HEK293T (cell line): Measurements from ENCODE around the gene WHAMM.

Source experiments
- CTCF ChIA-PET: fragments of 350-600 bp; formaldehyde crosslinking; extraction: SDS; loops from one replicate; lab custom pipeline; 2021; ENCODE audit warnings: antibody characterized with exemption, inconsistent platforms; lab: Yijun Ruan, JAX
- POLR2A ChIA-PET: fragments of 350-600 bp; formaldehyde crosslinking; extraction: SDS; loops from one replicate; lab custom pipeline; 2020; ENCODE audit warnings: antibody characterized with exemption, inconsistent platforms; lab: Yijun Ruan, JAX
- DNase-seq: peaks from one replicate; pipeline ENCODE4 v3.0.0; 2012; ENCODE audit warnings: mixed read lengths; ENCODE audit errors: extremely low spot score
- ARNT ChIP-seq: fragments of 450-650 bp; IDR thresholded peaks from 2 replicates; pipeline ENCODE4 v1.6.1; 2017; ENCODE audit warnings: mild to moderate bottlenecking
- BHLHE40 ChIP-seq: fragments of 450-650 bp; IDR thresholded peaks from 2 replicates; pipeline ENCODE4 v1.6.1; 2016; ENCODE audit warnings: mild to moderate bottlenecking, moderate library complexity, borderline replicate concordance
- CTBP1 ChIP-seq: fragments of 450-650 bp; IDR thresholded peaks from 2 replicates; pipeline ENCODE4 v1.6.1; 2016; ENCODE audit warnings: borderline replicate concordance
- ELF4 ChIP-seq: fragments of 450-650 bp; IDR thresholded peaks from 2 replicates; pipeline ENCODE4 v1.6.1; 2017; ENCODE audit warnings: antibody characterized with exemption
- FOXA1 ChIP-seq: fragments of 450-650 bp; IDR thresholded peaks from 2 replicates; pipeline ENCODE4 v1.6.1; 2016; ENCODE audit warnings: mild to moderate bottlenecking
- FOXK2 ChIP-seq: fragments of 450-650 bp; IDR thresholded peaks from 2 replicates; pipeline ENCODE4 v1.6.1; 2016; ENCODE audit warnings: mild to moderate bottlenecking
- FOXM1 ChIP-seq: fragments of 450-650 bp; IDR thresholded peaks from 2 replicates; pipeline ENCODE4 v1.6.1; 2017; ENCODE audit warnings: mild to moderate bottlenecking, borderline replicate concordance
- HDGF ChIP-seq: fragments of 450-650 bp; IDR thresholded peaks from 2 replicates; pipeline ENCODE4 v1.6.1; 2017; ENCODE audit warnings: antibody characterized with exemption, borderline replicate concordance
- L3MBTL2 ChIP-seq: fragments of 450-650 bp; conservative IDR thresholded peaks from 2 replicates; pipeline ENCODE4 v1.6.1; 2016; ENCODE audit warnings: mild to moderate bottlenecking
- LEF1 ChIP-seq: fragments of 450-650 bp; IDR thresholded peaks from 2 replicates; pipeline ENCODE4 v1.6.1; 2017; ENCODE audit warnings: mild to moderate bottlenecking, borderline replicate concordance
- NFRKB ChIP-seq: fragments of 450-650 bp; IDR thresholded peaks from 2 replicates; pipeline ENCODE4 v1.6.1; 2016; ENCODE audit warnings: mild to moderate bottlenecking, moderate library complexity
- PKNOX1 ChIP-seq: fragments of 450-650 bp; IDR thresholded peaks from 2 replicates; pipeline ENCODE4 v1.6.1; 2016
- SP1 ChIP-seq: fragments of 450-650 bp; IDR thresholded peaks from 2 replicates; pipeline ENCODE4 v1.6.1; 2017
- SUZ12 ChIP-seq: fragments of 450-650 bp; IDR thresholded peaks from 2 replicates; pipeline ENCODE4 v1.6.1; 2016; ENCODE audit warnings: mild to moderate bottlenecking
- TARDBP ChIP-seq: fragments of 450-650 bp; IDR thresholded peaks from 2 replicates; pipeline ENCODE4 v1.6.1; 2016
- ZNF384 ChIP-seq: fragments of 450-650 bp; IDR thresholded peaks from 2 replicates; pipeline ENCODE4 v1.6.1; 2016

Gene WHAMM

GRCh38 chr15:82851981-82852511, 42.6 kb downstream of the WHAMM start:
- CTCF ChIA-PET = no interaction called here
- POLR2A ChIA-PET = interaction anchor here (0.8 to 0.9 kb wide), 2 partner anchors 38 to 109 kb away, joined by 3 read pairs; no protein-coding TSS in a partner anchor
- TF ChIP-seq SUZ12 (no peak), FOXM1 (no peak), HDGF (no peak), CTBP1 (no peak), ARNT (no peak), LEF1 (no peak), TARDBP (no peak), NFRKB (no peak), SP1 (no peak), ELF4 (no peak), L3MBTL2 (no peak), FOXK2 (no peak), BHLHE40 (no peak), ZNF384 (no peak), PKNOX1 (no peak)
- DNase-seq = no peak

- ChIA-PET CTCF (no interaction called here), POLR2A (no interaction called here)
- DNase-seq = no peak
Observed at GRCh38 chr15:82852941-82853561, 43.6 kb downstream of the WHAMM start.

GRCh38 chr15:82854554-82854953, 45.1 kb downstream of the WHAMM start:
- DNase-seq = no peak
- TF ChIP-seq FOXK2 (no peak), PKNOX1 (no peak), LEF1 (no peak), TARDBP (no peak), ZNF384 (no peak), HDGF (no peak), L3MBTL2 (no peak), ELF4 (no peak), SUZ12 (no peak), FOXM1 (no peak), FOXA1 (no peak), ARNT (no peak), SP1 (no peak), CTBP1 (no peak), NFRKB (no peak), BHLHE40 (no peak)
- ChIA-PET CTCF (no interaction called here), POLR2A (no interaction called here)

More at GRCh38 chr15:82852941-82853561, 43.6 kb downstream of the WHAMM start:
- TF ChIP-seq NFRKB (no peak), FOXK2 (no peak), FOXA1 (no peak)

GRCh38 chr15:82855286-82856100, 46.1 kb downstream of the WHAMM start:
- ChIA-PET POLR2A (no interaction called here), CTCF (no interaction called here)
- TF ChIP-seq SUZ12 (no peak), ZNF384 (no peak), NFRKB (no peak), TARDBP (no peak), ARNT (no peak), FOXA1 (no peak), FOXM1 (no peak), HDGF (no peak), ELF4 (no peak), BHLHE40 (no peak), FOXK2 (no peak), L3MBTL2 (no peak), LEF1 (no peak), PKNOX1 (no peak), SP1 (no peak), CTBP1 (no peak)
- no peak for DNase-seq

DNA sequence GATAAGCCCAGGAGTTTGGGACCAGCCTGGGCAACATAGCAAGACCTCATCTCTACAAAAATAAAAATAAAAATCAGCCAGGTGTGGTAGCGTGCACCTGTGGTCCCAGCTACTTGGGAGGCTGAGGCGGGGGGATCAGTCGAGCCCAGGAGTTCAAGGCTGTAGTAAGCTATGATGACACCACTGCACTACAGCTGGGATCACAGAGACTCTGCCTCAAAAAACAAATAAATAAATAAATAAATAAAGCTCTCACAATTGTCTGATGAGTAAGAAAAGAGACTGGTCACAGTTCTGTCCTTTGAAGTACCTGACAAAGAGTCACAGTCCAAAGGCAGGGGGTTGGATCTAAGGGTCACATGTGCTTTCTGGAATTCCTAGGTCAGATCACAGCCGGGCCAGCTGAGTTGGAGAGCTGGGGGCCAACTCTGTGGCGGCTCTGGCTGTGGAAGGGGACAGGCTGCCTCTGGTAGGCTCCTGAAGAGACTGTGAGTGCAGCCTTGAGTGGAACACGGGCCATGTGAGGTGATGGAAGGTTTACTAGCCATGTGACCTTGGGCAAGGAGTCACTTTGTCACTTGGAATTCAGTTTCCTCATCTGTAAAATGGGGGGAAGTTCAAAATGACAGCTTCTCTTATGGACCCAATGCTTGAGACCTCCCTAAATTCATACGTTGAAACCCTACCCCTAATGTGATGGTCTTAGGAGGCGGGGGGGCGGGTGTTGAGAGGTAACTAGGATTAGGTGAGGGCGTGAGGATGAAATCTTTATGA, 47.2 kb downstream of the WHAMM start:
- ChIA-PET POLR2A (no interaction called here), CTCF (no interaction called here)
- no peak for TF ChIP-seq TARDBP
- TF ChIP-seq PKNOX1 = no peak
- TF ChIP-seq SP1 = no peak
- TF ChIP-seq CTBP1 = no peak
- TF ChIP-seq BHLHE40 = no peak
- no peak for TF ChIP-seq FOXK2
- no peak for TF ChIP-seq FOXM1
- TF ChIP-seq NFRKB = no peak
- TF ChIP-seq HDGF = no peak
- TF ChIP-seq ZNF384 = no peak
- no peak for TF ChIP-seq ELF4
- no peak for TF ChIP-seq L3MBTL2
- no peak for TF ChIP-seq SUZ12
- no peak for TF ChIP-seq FOXA1
- TF ChIP-seq LEF1 = no peak
- TF ChIP-seq ARNT = no peak
- DNase-seq = no peak
